HEK293T (cell line): ENCODE measurements around the gene TBC1D32.
A peak's percentile ranks its signal among the peaks of the same experiment; 100 is the strongest.
"Not testable (repeated sequence)": the region's sequence is repeated elsewhere in the genome, so short reads cannot be mapped to it uniquely, and the experiment has no call there.

Experiments used
- CTCF ChIA-PET: fragments of 350-600 bp; formaldehyde crosslinking; extraction: SDS; loops from one replicate; lab custom pipeline; 2021; ENCODE audit warnings: antibody characterized with exemption, inconsistent platforms; lab: Yijun Ruan, JAX
- POLR2A ChIA-PET: fragments of 350-600 bp; formaldehyde crosslinking; extraction: SDS; loops from one replicate; lab custom pipeline; 2020; ENCODE audit warnings: antibody characterized with exemption, inconsistent platforms; lab: Yijun Ruan, JAX
- DNase-seq: peaks from one replicate; pipeline ENCODE4 v3.0.0; 2012; ENCODE audit warnings: mixed read lengths; ENCODE audit errors: extremely low spot score
- ARNT ChIP-seq: fragments of 450-650 bp; IDR thresholded peaks from 2 replicates; pipeline ENCODE4 v1.6.1; 2017; ENCODE audit warnings: mild to moderate bottlenecking
- BHLHE40 ChIP-seq: fragments of 450-650 bp; IDR thresholded peaks from 2 replicates; pipeline ENCODE4 v1.6.1; 2016; ENCODE audit warnings: mild to moderate bottlenecking, moderate library complexity, borderline replicate concordance
- CTBP1 ChIP-seq: fragments of 450-650 bp; IDR thresholded peaks from 2 replicates; pipeline ENCODE4 v1.6.1; 2016; ENCODE audit warnings: borderline replicate concordance
- ELF4 ChIP-seq: fragments of 450-650 bp; IDR thresholded peaks from 2 replicates; pipeline ENCODE4 v1.6.1; 2017; ENCODE audit warnings: antibody characterized with exemption
- FOXA1 ChIP-seq: fragments of 450-650 bp; IDR thresholded peaks from 2 replicates; pipeline ENCODE4 v1.6.1; 2016; ENCODE audit warnings: mild to moderate bottlenecking
- FOXK2 ChIP-seq: fragments of 450-650 bp; IDR thresholded peaks from 2 replicates; pipeline ENCODE4 v1.6.1; 2016; ENCODE audit warnings: mild to moderate bottlenecking
- FOXM1 ChIP-seq: fragments of 450-650 bp; IDR thresholded peaks from 2 replicates; pipeline ENCODE4 v1.6.1; 2017; ENCODE audit warnings: mild to moderate bottlenecking, borderline replicate concordance
- HDGF ChIP-seq: fragments of 450-650 bp; IDR thresholded peaks from 2 replicates; pipeline ENCODE4 v1.6.1; 2017; ENCODE audit warnings: antibody characterized with exemption, borderline replicate concordance
- L3MBTL2 ChIP-seq: fragments of 450-650 bp; conservative IDR thresholded peaks from 2 replicates; pipeline ENCODE4 v1.6.1; 2016; ENCODE audit warnings: mild to moderate bottlenecking
- LEF1 ChIP-seq: fragments of 450-650 bp; IDR thresholded peaks from 2 replicates; pipeline ENCODE4 v1.6.1; 2017; ENCODE audit warnings: mild to moderate bottlenecking, borderline replicate concordance
- NFRKB ChIP-seq: fragments of 450-650 bp; IDR thresholded peaks from 2 replicates; pipeline ENCODE4 v1.6.1; 2016; ENCODE audit warnings: mild to moderate bottlenecking, moderate library complexity
- PKNOX1 ChIP-seq: fragments of 450-650 bp; IDR thresholded peaks from 2 replicates; pipeline ENCODE4 v1.6.1; 2016
- SP1 ChIP-seq: fragments of 450-650 bp; IDR thresholded peaks from 2 replicates; pipeline ENCODE4 v1.6.1; 2017
- SUZ12 ChIP-seq: fragments of 450-650 bp; IDR thresholded peaks from 2 replicates; pipeline ENCODE4 v1.6.1; 2016; ENCODE audit warnings: mild to moderate bottlenecking
- TARDBP ChIP-seq: fragments of 450-650 bp; IDR thresholded peaks from 2 replicates; pipeline ENCODE4 v1.6.1; 2016
- ZNF384 ChIP-seq: fragments of 450-650 bp; IDR thresholded peaks from 2 replicates; pipeline ENCODE4 v1.6.1; 2016

Gene TBC1D32

GRCh38 chr6:121334299-121335086, at the start of gene TBC1D32:
Gene TBC1D32 (minus strand): TSS chr6:121334480. CDS start chr6:121334430, 50 bp downstream.
- CTCF ChIA-PET, result no interaction called here
- TF ChIP-seq PKNOX1 (no peak), SP1 (no peak), CTBP1 (0 out of 2 replicates have a peak, but pooled peaks have one; percentile 63), FOXK2 (no peak), SUZ12 (no peak), LEF1 (no peak), ARNT (no peak), HDGF (no peak), BHLHE40 (no peak), FOXM1 (peak; percentile 70; the same call in 1 of the 2 replicates), TARDBP (no peak; the same call in 1 of the 2 replicates), NFRKB (no peak), FOXA1 (no peak), ZNF384 (no peak), L3MBTL2 (peak; percentile 97)
- POLR2A ChIA-PET, result interaction anchor here (0.6 to 1.8 kb wide), 18 partner anchors 9 to 108 kb away, joined by 3 to 9 read pairs (median 4); no protein-coding TSS in a partner anchor
- DNase-seq, result peak; percentile 97

GRCh38 chr6:121383478-121383877, 49.2 kb upstream of the TBC1D32 start:
- DNase-seq, result no peak
- ChIA-PET CTCF (no interaction called here), POLR2A (no interaction called here)
- no peak for TF ChIP-seq FOXK2
- TF ChIP-seq ARNT, result no peak
- TF ChIP-seq ZNF384, result no peak
- no peak for TF ChIP-seq ELF4
- TF ChIP-seq SP1, result no peak
- TF ChIP-seq FOXA1, result no peak
- TF ChIP-seq FOXM1, result no peak
- TF ChIP-seq LEF1, result no peak
- TF ChIP-seq CTBP1, result no peak
- no peak for TF ChIP-seq L3MBTL2
- TF ChIP-seq HDGF, result no peak
- no peak for TF ChIP-seq TARDBP
- no peak for TF ChIP-seq NFRKB
- TF ChIP-seq PKNOX1, result no peak
- TF ChIP-seq BHLHE40, result no peak
- no peak for TF ChIP-seq SUZ12

- ChIA-PET POLR2A (no interaction called here), CTCF (interaction anchor here (0.6 kb wide), 1 partner anchor 24 kb away, joined by 6 read pairs; no protein-coding TSS in a partner anchor)
- peak; percentile 53 for DNase-seq
- TF ChIP-seq L3MBTL2, result 0 out of 2 replicates have a peak, but pooled peaks have one; percentile 27
- TF ChIP-seq TARDBP, result no peak
These were observed 48.3 kb upstream of the TBC1D32 start for GRCh38 chr6:121382467-121383121.

- CTCF ChIA-PET, result no interaction called here
These were observed 42.1 kb upstream of the TBC1D32 start for GRCh38 chr6:121376411-121376810.

GRCh38 chr6:121374219-121374618, 39.9 kb upstream of the TBC1D32 start:
- DNase-seq, CTCF ChIA-PET, POLR2A ChIA-PET: not testable (repeated sequence)

More at GRCh38 chr6:121376411-121376810, 42.1 kb upstream of the TBC1D32 start:
- no peak for DNase-seq
- TF ChIP-seq BHLHE40 (no peak), L3MBTL2 (no peak), FOXK2 (no peak), TARDBP (no peak), SP1 (no peak), CTBP1 (no peak), FOXA1 (no peak), ARNT (no peak), HDGF (no peak), PKNOX1 (no peak), SUZ12 (no peak), FOXM1 (no peak), NFRKB (no peak), LEF1 (no peak), ZNF384 (no peak), ELF4 (no peak)
- POLR2A ChIA-PET, result no interaction called here
